22Rv1 (cell line): Measurements from ENCODE around the gene MEIOB.

Source experiments
- CTCF ChIP-seq: fragments of 450-650 bp; IDR thresholded peaks from 2 replicates; pipeline ENCODE4 v1.5.1; 2017; ENCODE audit warnings: mild to moderate bottlenecking
- ZFX ChIP-seq: fragments of 450-650 bp; IDR thresholded peaks from 2 replicates; pipeline ENCODE4 v1.6.1; 2017; ENCODE audit warnings: antibody characterized with exemption, borderline replicate concordance

DNA sequence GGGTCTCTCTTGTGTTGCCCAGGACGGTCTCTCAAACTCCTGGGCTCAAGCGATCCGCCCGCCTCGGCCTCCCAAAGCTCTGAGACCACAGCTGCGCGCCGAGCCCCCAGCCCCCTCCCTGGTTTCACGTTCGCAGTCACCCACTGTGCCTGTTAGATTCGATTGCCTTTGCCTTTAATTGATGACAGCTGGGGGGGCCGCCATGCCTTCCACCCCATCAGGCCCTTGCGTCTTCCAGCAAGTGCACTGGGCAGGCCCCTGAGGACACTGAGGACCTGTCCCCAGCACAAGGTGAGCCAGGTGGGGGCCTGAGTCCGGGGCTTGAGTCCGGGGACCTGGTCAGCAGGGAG lies 81.7 kb downstream of the MEIOB start:
- TF ChIP-seq CTCF (no peak), ZFX (no peak)
